DOHH2 (cell line): ENCODE data around the gene SCUBE3.

ENCODE experiments used
- EZH2phosphoT487 ChIP-seq: fragments of 200-600 bp; sonication (generic); IDR thresholded peaks from 2 replicates; pipeline ENCODE4 v1.6.1; 2017; ENCODE audit warnings: borderline replicate concordance, mild to moderate bottlenecking, antibody characterized with exemption, low read length, moderate library complexity, mixed read lengths
- TF ChIP-seq, protein P1 (sequence below): fragments of 200-600 bp; sonication (generic); IDR thresholded peaks from one replicate; pipeline ENCODE4 v1.5.1; 2014; ENCODE audit warnings: antibody characterized with exemption, mild to moderate bottlenecking, low read depth, low read length; ENCODE audit not compliant: poor library complexity, severe bottlenecking

- TF ChIP-seq, protein P1, sequence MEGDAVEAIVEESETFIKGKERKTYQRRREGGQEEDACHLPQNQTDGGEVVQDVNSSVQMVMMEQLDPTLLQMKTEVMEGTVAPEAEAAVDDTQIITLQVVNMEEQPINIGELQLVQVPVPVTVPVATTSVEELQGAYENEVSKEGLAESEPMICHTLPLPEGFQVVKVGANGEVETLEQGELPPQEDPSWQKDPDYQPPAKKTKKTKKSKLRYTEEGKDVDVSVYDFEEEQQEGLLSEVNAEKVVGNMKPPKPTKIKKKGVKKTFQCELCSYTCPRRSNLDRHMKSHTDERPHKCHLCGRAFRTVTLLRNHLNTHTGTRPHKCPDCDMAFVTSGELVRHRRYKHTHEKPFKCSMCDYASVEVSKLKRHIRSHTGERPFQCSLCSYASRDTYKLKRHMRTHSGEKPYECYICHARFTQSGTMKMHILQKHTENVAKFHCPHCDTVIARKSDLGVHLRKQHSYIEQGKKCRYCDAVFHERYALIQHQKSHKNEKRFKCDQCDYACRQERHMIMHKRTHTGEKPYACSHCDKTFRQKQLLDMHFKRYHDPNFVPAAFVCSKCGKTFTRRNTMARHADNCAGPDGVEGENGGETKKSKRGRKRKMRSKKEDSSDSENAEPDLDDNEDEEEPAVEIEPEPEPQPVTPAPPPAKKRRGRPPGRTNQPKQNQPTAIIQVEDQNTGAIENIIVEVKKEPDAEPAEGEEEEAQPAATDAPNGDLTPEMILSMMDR: peak; percentile 99
- TF ChIP-seq EZH2phosphoT487: no peak
Measured at GRCh38 chr6:35240838-35241801, 27.4 kb downstream of the SCUBE3 start.
